Adrenal gland (tissue), 5 donors: Measurements from ENCODE around the gene KIF22.

Source experiments
- POLR2A ChIP-seq, 2 donors: fragments of 450-650 bp; IDR thresholded peaks; one replicate each; pipeline ENCODE4 v1.6.1; 2017; ENCODE audit warnings: antibody characterized with exemption in 2 of 2, mild to moderate bottlenecking in 2 of 2, moderate library complexity in 1 of 2
- TF ChIP-seq, protein P1 (sequence below), 6 experiments: fragments of 450-650 bp in 4 of 6; fragments of 200-600 bp in 2 of 6; sonication (generic) in 1 of 6; IDR thresholded peaks; 1 replicate in 5 of 6; 2 replicates in 1 of 6; pipeline versions ENCODE4 v1.5.1 to v1.8.0; 2016 to 2021; ENCODE audit warnings: antibody characterized with exemption in 6 of 6, mild to moderate bottlenecking in 2 of 6, moderate library complexity in 1 of 6
- donor health status: DM: no; HTN: no; CAD: no.

DNA sequence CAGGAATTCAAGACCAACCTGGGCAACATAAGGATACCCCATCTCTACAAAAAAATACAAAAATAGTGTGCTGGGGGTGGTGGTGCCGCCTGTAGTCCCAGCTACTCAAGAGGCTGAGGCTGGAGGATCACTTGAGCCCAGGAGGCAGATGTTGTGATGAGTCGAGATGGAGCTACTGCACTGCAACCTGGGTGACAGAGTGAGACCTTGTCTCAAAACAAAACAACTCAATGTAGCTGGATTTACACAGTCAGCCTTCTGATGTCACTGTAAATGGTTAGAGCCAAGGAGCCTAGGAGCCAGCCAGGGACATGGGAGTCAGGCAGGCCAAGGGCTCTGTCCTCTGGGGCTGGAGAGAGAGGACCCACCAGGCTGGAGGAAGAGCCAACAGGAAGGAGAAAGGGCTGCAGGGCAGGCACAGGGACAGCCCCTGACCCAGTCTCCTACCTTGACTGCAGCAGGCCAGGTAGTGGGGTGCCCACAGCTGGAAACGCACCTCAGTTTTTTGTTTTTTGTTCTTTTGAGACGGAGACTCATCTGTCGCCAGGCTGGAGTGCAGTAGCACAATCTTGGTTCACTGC is 64.1 kb downstream of the KIF22 start:
- TF ChIP-seq, protein P1, sequence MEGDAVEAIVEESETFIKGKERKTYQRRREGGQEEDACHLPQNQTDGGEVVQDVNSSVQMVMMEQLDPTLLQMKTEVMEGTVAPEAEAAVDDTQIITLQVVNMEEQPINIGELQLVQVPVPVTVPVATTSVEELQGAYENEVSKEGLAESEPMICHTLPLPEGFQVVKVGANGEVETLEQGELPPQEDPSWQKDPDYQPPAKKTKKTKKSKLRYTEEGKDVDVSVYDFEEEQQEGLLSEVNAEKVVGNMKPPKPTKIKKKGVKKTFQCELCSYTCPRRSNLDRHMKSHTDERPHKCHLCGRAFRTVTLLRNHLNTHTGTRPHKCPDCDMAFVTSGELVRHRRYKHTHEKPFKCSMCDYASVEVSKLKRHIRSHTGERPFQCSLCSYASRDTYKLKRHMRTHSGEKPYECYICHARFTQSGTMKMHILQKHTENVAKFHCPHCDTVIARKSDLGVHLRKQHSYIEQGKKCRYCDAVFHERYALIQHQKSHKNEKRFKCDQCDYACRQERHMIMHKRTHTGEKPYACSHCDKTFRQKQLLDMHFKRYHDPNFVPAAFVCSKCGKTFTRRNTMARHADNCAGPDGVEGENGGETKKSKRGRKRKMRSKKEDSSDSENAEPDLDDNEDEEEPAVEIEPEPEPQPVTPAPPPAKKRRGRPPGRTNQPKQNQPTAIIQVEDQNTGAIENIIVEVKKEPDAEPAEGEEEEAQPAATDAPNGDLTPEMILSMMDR (IDR thresholded peaks at IDR 0.05) = no peak
- TF ChIP-seq POLR2A (IDR thresholded peaks at IDR 0.05) = no peak
